ENCODE measurements around the gene FBXO22. TPM values are rescaled to one million over a fixed set of nuclear protein-coding genes. Genes with fewer than 3 reads are reported as not detected.
"Not testable (repeated sequence)": the region's sequence is repeated elsewhere in the genome, so short reads cannot be mapped to it uniquely, and the experiment has no call there.

The FBXO22 gene
- total and polyA plus RNA-seq, 3 donors from 2014 or later: 16.8 to 25.7 (median 23.2) TPM

GRCh38 chr15:75952525-75952924 lies 48.8 kb downstream of the FBXO22 start:
- 90 to 91% methylated on average over 4 of the region's 4 CpGs for WGBS, 2 donors
- no peaks in the 10 kb centered on the region for H3K9me3 ChIP-seq
- intact Hi-C loops (cut with DNase I; ENCODE audit: low total_unique reads): no loop called here
- no peak for DNase-seq
- TF ChIP-seq POLR2A (IDR thresholded peaks at IDR 0.05) (no peak), CTCF (IDR thresholded peaks at IDR 0.05) (no peak)
- H3K36me3 ChIP-seq (ENCODE audit: low read depth, missing control alignments): no peaks in the 10 kb centered on the region
- no peak overlapping the region for H3K4me3 ChIP-seq
- no peaks in the 10 kb centered on the region for H3K27me3 ChIP-seq
- no peaks in the 10 kb centered on the region for H3K4me1 ChIP-seq
- no peak overlapping the region for H3K27ac ChIP-seq

GRCh38 chr15:75955720-75956119 lies 52.0 kb downstream of the FBXO22 start:
- H3K27ac ChIP-seq: no peak overlapping the region
- H3K4me3 ChIP-seq: no peak overlapping the region
- no peak for TF ChIP-seq POLR2A (IDR thresholded peaks at IDR 0.05)
- no peak for TF ChIP-seq CTCF (IDR thresholded peaks at IDR 0.05)
- no peaks in the 10 kb centered on the region for H3K27me3 ChIP-seq
- H3K36me3 ChIP-seq (ENCODE audit: low read depth, missing control alignments): no peaks in the 10 kb centered on the region
- intact Hi-C loops (cut with DNase I; ENCODE audit: low total_unique reads): no loop called here
- DNase-seq: no peak
- H3K4me1 ChIP-seq: no peaks in the 10 kb centered on the region
- no peaks in the 10 kb centered on the region for H3K9me3 ChIP-seq
- WGBS, 2 donors: 77 to 83% methylated on average over 1 of the region's 1 CpG

DNA sequence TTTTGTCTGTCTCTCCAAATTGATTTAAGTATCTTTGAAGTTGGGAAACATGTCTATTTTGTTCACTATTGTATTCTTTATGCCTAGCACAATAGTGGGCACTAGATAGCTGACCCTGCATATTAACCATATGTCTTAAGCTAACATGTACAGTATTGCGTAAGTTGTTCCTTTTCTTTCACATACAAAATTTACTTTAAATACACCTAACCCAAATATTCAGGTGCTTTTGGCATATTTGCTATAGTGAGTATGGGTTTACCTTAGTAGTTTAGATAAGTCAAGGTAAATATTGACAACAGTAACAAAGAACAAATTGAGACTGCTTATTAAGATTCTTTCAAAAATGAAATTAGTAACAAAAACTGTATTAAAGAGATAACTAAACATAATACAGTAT lies 57.7 kb downstream of the FBXO22 start:
- 100% methylated on average over 1 of the region's 1 CpG for WGBS, 2 donors

GRCh38 chr15:75966073-75966472 lies 62.4 kb downstream of the FBXO22 start:
- Histone ChIP-seq H3K27me3 (no peaks in the 10 kb centered on the region), H3K4me1 (no peaks in the 10 kb centered on the region), H3K9me3 (no peaks in the 10 kb centered on the region), H3K27ac (no peak overlapping the region), H3K36me3 (ENCODE audit: low read depth, missing control alignments) (no peaks in the 10 kb centered on the region), H3K4me3 (no peak overlapping the region)
- intact Hi-C loops (cut with DNase I; ENCODE audit: low total_unique reads): no loop called here
- DNase-seq: no peak
- 71 to 79% methylated on average over 2 of the region's 2 CpGs for WGBS, 2 donors
- TF ChIP-seq POLR2A (IDR thresholded peaks at IDR 0.05) (no peak), CTCF (IDR thresholded peaks at IDR 0.05) (no peak)

More for the DNA sequence above, 57.7 kb downstream of the FBXO22 start:
- no peak overlapping the region for H3K27ac ChIP-seq
- no peak overlapping the region for H3K4me3 ChIP-seq
- no peaks in the 10 kb centered on the region for H3K27me3 ChIP-seq
- H3K4me1 ChIP-seq: no peaks in the 10 kb centered on the region
- no peak for DNase-seq
- intact Hi-C loops (cut with DNase I; ENCODE audit: low total_unique reads): no loop called here
- no peak for TF ChIP-seq CTCF (IDR thresholded peaks at IDR 0.05)
- no peak for TF ChIP-seq POLR2A (IDR thresholded peaks at IDR 0.05)
- no peaks in the 10 kb centered on the region for H3K9me3 ChIP-seq
- H3K36me3 ChIP-seq (ENCODE audit: low read depth, missing control alignments): no peaks in the 10 kb centered on the region

GRCh38 chr15:75976766-75977165 lies 73.1 kb downstream of the FBXO22 start:
- H3K27ac ChIP-seq; intact Hi-C loops (cut with DNase I; ENCODE audit: low total_unique reads); H3K27me3 ChIP-seq; DNase-seq; H3K9me3 ChIP-seq; H3K4me1 ChIP-seq; H3K36me3 ChIP-seq (ENCODE audit: low read depth, missing control alignments); H3K4me3 ChIP-seq: not testable (repeated sequence)
- WGBS, 2 donors: 92 to 97% methylated on average over 2 to 3 of the region's 3 CpGs
